Endothelial cell of hepatic sinusoid (primary cell): ENCODE data around the gene ELSPBP1.
"Not testable (repeated sequence)": the region's sequence is repeated elsewhere in the genome, so short reads cannot be mapped to it uniquely, and the experiment has no call there.

Experiments used
- in situ Hi-C: cut with HindIII; loops from 2 replicates; pipeline ENCODE4 v1.10.0; 2017; ENCODE audit warnings: low sequenced_read_pairs

ELSPBP1 gene

GRCh38 chr19:47994209-47994802 lies at the start of gene ELSPBP1:
Gene ELSPBP1 (plus strand): TSS chr19:47994632. CDS start chr19:48008668, 14,036 bp downstream.
- in situ Hi-C loops: no loop called here

GRCh38 chr19:47949852-47950521 lies 44.4 kb upstream of the ELSPBP1 start:
- in situ Hi-C loops: not testable (repeated sequence)

- in situ Hi-C loops: not testable (repeated sequence)
Observed at GRCh38 chr19:47952132-47952531, 42.3 kb upstream of the ELSPBP1 start.

- in situ Hi-C loops: not testable (repeated sequence)
Observed at GRCh38 chr19:47955936-47956335, 38.5 kb upstream of the ELSPBP1 start.

- in situ Hi-C loops: no loop called here
Observed at GRCh38 chr19:47973529-47973928, 20.9 kb upstream of the ELSPBP1 start.

- in situ Hi-C loops: no loop called here
Observed at GRCh38 chr19:47991191-47991808, 3.1 kb upstream of the ELSPBP1 start.

- in situ Hi-C loops: no loop called here
Observed at GRCh38 chr19:47992070-47992469, 2.4 kb upstream of the ELSPBP1 start, which contains the start of gene BSPH1. Gene BSPH1 (minus strand): TSS chr19:47992170. CDS start chr19:47992081, 89 bp downstream.

- in situ Hi-C loops: no loop called here
Observed at GRCh38 chr19:47996230-47996727, 1.8 kb downstream of the ELSPBP1 start.

- in situ Hi-C loops: no loop called here
Observed at GRCh38 chr19:47998800-47999199, 4.4 kb downstream of the ELSPBP1 start.

GRCh38 chr19:48000846-48001245 lies 6.4 kb downstream of the ELSPBP1 start:
- in situ Hi-C loops: no loop called here

GRCh38 chr19:48004236-48004635 lies 9.8 kb downstream of the ELSPBP1 start:
- in situ Hi-C loops: no loop called here

- in situ Hi-C loops: no loop called here
Observed at GRCh38 chr19:48006762-48007161, 12.3 kb downstream of the ELSPBP1 start.

GRCh38 chr19:48010932-48011758 lies 16.7 kb downstream of the ELSPBP1 start:
- in situ Hi-C loops: no loop called here

- in situ Hi-C loops: no loop called here
Observed at GRCh38 chr19:48020686-48021085, 26.3 kb downstream of the ELSPBP1 start.

GRCh38 chr19:48023011-48023410 lies 28.6 kb downstream of the ELSPBP1 start:
- in situ Hi-C loops: no loop called here

GRCh38 chr19:48023518-48023917 lies 29.1 kb downstream of the ELSPBP1 start:
- in situ Hi-C loops: no loop called here

- in situ Hi-C loops: no loop called here
Observed at GRCh38 chr19:48025480-48025879, 31.0 kb downstream of the ELSPBP1 start.

- in situ Hi-C loops: no loop called here
Observed at GRCh38 chr19:48029431-48029830, 35.0 kb downstream of the ELSPBP1 start.

- in situ Hi-C loops: no loop called here
Observed at GRCh38 chr19:48030073-48030472, 35.6 kb downstream of the ELSPBP1 start.

GRCh38 chr19:48033604-48034003 lies 39.2 kb downstream of the ELSPBP1 start:
- in situ Hi-C loops: no loop called here

- in situ Hi-C loops: no loop called here
Observed at GRCh38 chr19:48036765-48037164, 42.3 kb downstream of the ELSPBP1 start.
